K562 (cell line): ENCODE measurements around the gene NONO. TPM values are rescaled to one million over a fixed set of nuclear protein-coding genes. Genes with fewer than 3 reads are reported as not detected.

ENCODE experiments used
- BHLHE40 ChIP-seq: IDR thresholded peaks from 2 replicates; pipeline ENCODE4 v1.6.1; 2011; ENCODE audit warnings: low read length, improper control_type of control experiment
- BRCA1 ChIP-seq, 2 experiments: fragments of 450-650 bp in 1 of 2; sonication (generic) in 1 of 2; formaldehyde crosslinking in 1 of 2; IDR thresholded peaks; 2 replicates each; pipeline versions ENCODE4 v1.5.0 to v1.6.1; 2017 to 2020; ENCODE audit warnings: mild to moderate bottlenecking in 1 of 2, missing genetic modification reagents in 1 of 2
- BRF2 ChIP-seq: IDR thresholded peaks from 3 replicates; pipeline ENCODE4 v1.6.1; 2011; ENCODE audit warnings: borderline replicate concordance, mild to moderate bottlenecking; ENCODE audit not compliant: insufficient read length, insufficient read depth
- E2F8 ChIP-seq: fragments of 450-650 bp; IDR thresholded peaks from 2 replicates; pipeline ENCODE4 v1.7.1; 2018; ENCODE audit warnings: mild to moderate bottlenecking, low read depth; ENCODE audit not compliant: partially characterized antibody
- EP400 ChIP-seq: fragments of 450-650 bp; IDR thresholded peaks from 2 replicates; pipeline ENCODE4 v1.6.1; 2017; ENCODE audit warnings: antibody characterized with exemption, mild to moderate bottlenecking, moderate library complexity
- HNRNPLL ChIP-seq: fragments of 200-400 bp; formaldehyde crosslinking; IDR thresholded peaks from 2 replicates; pipeline ENCODE4 v1.6.1; 2017; ENCODE audit warnings: low read length, low read depth, mild to moderate bottlenecking; ENCODE audit not compliant: poor library complexity, severe bottlenecking
- MAFF ChIP-seq: IDR thresholded peaks from 2 replicates; pipeline ENCODE4 v1.6.1; 2012; ENCODE audit warnings: low read length, improper control_type of control experiment
- NFIC ChIP-seq: fragments of 450-650 bp; IDR thresholded peaks from 2 replicates; pipeline ENCODE4 v1.6.1; 2017; ENCODE audit warnings: mild to moderate bottlenecking, inconsistent platforms
- NFIX ChIP-seq: fragments of 250-450 bp; sonication (Bioruptor Pico); IDR thresholded peaks from 2 replicates; pipeline ENCODE4 v1.4.0; 2020; ENCODE audit warnings: low read depth, mild to moderate bottlenecking, moderate library complexity
- RBBP5 ChIP-seq: fragments of 200-600 bp; sonication (generic); IDR thresholded peaks from 2 replicates; pipeline ENCODE4 v1.6.1; 2012; ENCODE audit warnings: borderline replicate concordance, mild to moderate bottlenecking, low read length, control low read depth, inconsistent platforms; ENCODE audit not compliant: insufficient read depth, poor library complexity, severe bottlenecking
- RHOXF2B ChIP-seq: fragments of 250-450 bp; sonication (Bioruptor Pico); conservative IDR thresholded peaks from 2 replicates; pipeline ENCODE4 v1.5.1; 2021
- TBP ChIP-seq: optimal IDR thresholded peaks from 2 replicates; pipeline ENCODE3; 2011; ENCODE audit warnings: low read depth, low read length, improper control_type of control experiment
- THRAP3 ChIP-seq: fragments of 450-650 bp; IDR thresholded peaks from 2 replicates; pipeline ENCODE4 v1.6.1; 2016; ENCODE audit warnings: mild to moderate bottlenecking, inconsistent platforms, borderline replicate concordance
- USF1 ChIP-seq: sonication (generic); formaldehyde crosslinking; IDR thresholded peaks from 2 replicates; pipeline ENCODE4 v1.9.0; 2022; ENCODE audit warnings: mild to moderate bottlenecking, missing genetic modification reagents
- ZBTB5 ChIP-seq: fragments of 450-650 bp; IDR thresholded peaks from 2 replicates; pipeline ENCODE4 v1.6.1; 2017; ENCODE audit warnings: antibody characterized with exemption
- ZNF212 ChIP-seq: fragments of 450-650 bp; formaldehyde crosslinking; IDR thresholded peaks from 2 replicates; pipeline ENCODE4 v1.4.0; 2020; ENCODE audit warnings: mild to moderate bottlenecking
- ZNF217 ChIP-seq: sonication (generic); formaldehyde crosslinking; IDR thresholded peaks from 2 replicates; pipeline ENCODE4 v1.8.0; 2022; ENCODE audit warnings: mild to moderate bottlenecking, missing genetic modification reagents
- ZNF41 ChIP-seq: fragments of 250-450 bp; sonication (Bioruptor Pico); conservative IDR thresholded peaks from 2 replicates; pipeline ENCODE4 v1.4.0; 2020; ENCODE audit warnings: mild to moderate bottlenecking
- ZNF639 ChIP-seq, 2 experiments: fragments of 200-800 bp in 1 of 2; sonication (Bioruptor generic) in 1 of 2; sonication (generic) in 1 of 2; formaldehyde crosslinking in 1 of 2; IDR thresholded peaks in 1 of 2; conservative IDR thresholded peaks in 1 of 2; 2 replicates each; pipeline versions ENCODE4 v1.5.0 to v1.6.1; 2016 to 2020; ENCODE audit warnings: missing compliant biosample characterization in 1 of 2, missing genetic modification characterization in 1 of 2, missing genetic modification reagents in 1 of 2
- polyA plus RNA-seq, 8 experiments: library from polyadenylated mRNA; depleted of rRNA in 4 of 8; stranded (reverse) in 5 of 8; unstranded in 3 of 8; fragments of >200 nt; fragmentation: Nextera tagmentation in 2 of 8; fragmentation: Illumina TruSeq in 1 of 8; extraction: Ambion mirVana in 2 of 8; extraction: Trizol in 1 of 8; gene quantifications; 2 replicates each; pipeline versions ENCODE4 v1.2.1 to v1.2.3, GENCODE V29; 2011 to 2014; ENCODE audit warnings: inconsistent platforms in 1 of 8, missing spikeins in 1 of 8
- total RNA-seq, 7 experiments: library from RNA; depleted of rRNA in 6 of 7; stranded (reverse); fragments of >200 nt in 6 of 7; fragmentation: Illumina TruSeq in 2 of 7; extraction: Trizol in 2 of 7; gene quantifications; 2 replicates each; pipeline versions ENCODE4 v1.2.1 to v1.2.3, GENCODE V29; 2011 to 2021; ENCODE audit warnings: low replicate concordance in 1 of 7

Gene NONO
- total and polyA plus RNA-seq, 9 of the 15 experiments (the other 6 are each of a cell fraction or from before 2014, with no cell fraction given): 333 to 651 (median 451) TPM

GRCh38 chrX:71283403-71284143 is at the start of gene NONO (continued):
- 0 out of 2 replicates have a peak, but pooled peaks have one; percentile 16 for TF ChIP-seq ZBTB5
- no peak for TF ChIP-seq HNRNPLL
- no peak for TF ChIP-seq NFIX (CRISPR knock-in tag)
- TF ChIP-seq ZNF212 (CRISPR knock-in tag): no peak
- peak; percentile 91 for TF ChIP-seq EP400
- no peak for TF ChIP-seq THRAP3
- no peak for TF ChIP-seq BRCA1 (IDR thresholded peaks at IDR 0.05)
- TF ChIP-seq BRCA1 (CRISPR knock-in tag; IDR thresholded peaks at IDR 0.05): no peak
- TF ChIP-seq RBBP5: peak; percentile 79
- no peak for TF ChIP-seq RHOXF2B (CRISPR knock-in tag)
- TF ChIP-seq ZNF217: no peak
- peak; percentile 62 for TF ChIP-seq BHLHE40
- TF ChIP-seq ZNF639 (CRISPR knock-in tag; conservative IDR thresholded peaks at IDR 0.05 in 1 of 2, IDR thresholded peaks at IDR 0.05 in 1 of 2): peak in 1 of 2 experiments; percentile 40; a peak in 1 of 4 replicates
- no peak for TF ChIP-seq BRF2
- no peak for TF ChIP-seq NFIC
- no peak for TF ChIP-seq E2F8
- no peak for TF ChIP-seq USF1 (CRISPR knock-in tag)
- TF ChIP-seq TBP: peak; percentile 82
- no peak for TF ChIP-seq ZNF41 (CRISPR knock-in tag)
- TF ChIP-seq MAFF: no peak
